Neural progenitor cell (in vitro differentiated cells): Measurements from ENCODE around the gene KDM6A.

Experiments
- CTCF ChIP-seq: fragments of 200-600 bp; sonication (generic); IDR thresholded peaks from 2 replicates; pipeline ENCODE4 v1.5.1; 2017; ENCODE audit warnings: antibody characterized with exemption, mild to moderate bottlenecking
- EZH2 ChIP-seq: fragments of 200-600 bp; sonication (generic); IDR thresholded peaks from 2 replicates; pipeline ENCODE4 v1.6.1; 2017; ENCODE audit warnings: antibody characterized with exemption, mild to moderate bottlenecking, moderate library complexity

DNA sequence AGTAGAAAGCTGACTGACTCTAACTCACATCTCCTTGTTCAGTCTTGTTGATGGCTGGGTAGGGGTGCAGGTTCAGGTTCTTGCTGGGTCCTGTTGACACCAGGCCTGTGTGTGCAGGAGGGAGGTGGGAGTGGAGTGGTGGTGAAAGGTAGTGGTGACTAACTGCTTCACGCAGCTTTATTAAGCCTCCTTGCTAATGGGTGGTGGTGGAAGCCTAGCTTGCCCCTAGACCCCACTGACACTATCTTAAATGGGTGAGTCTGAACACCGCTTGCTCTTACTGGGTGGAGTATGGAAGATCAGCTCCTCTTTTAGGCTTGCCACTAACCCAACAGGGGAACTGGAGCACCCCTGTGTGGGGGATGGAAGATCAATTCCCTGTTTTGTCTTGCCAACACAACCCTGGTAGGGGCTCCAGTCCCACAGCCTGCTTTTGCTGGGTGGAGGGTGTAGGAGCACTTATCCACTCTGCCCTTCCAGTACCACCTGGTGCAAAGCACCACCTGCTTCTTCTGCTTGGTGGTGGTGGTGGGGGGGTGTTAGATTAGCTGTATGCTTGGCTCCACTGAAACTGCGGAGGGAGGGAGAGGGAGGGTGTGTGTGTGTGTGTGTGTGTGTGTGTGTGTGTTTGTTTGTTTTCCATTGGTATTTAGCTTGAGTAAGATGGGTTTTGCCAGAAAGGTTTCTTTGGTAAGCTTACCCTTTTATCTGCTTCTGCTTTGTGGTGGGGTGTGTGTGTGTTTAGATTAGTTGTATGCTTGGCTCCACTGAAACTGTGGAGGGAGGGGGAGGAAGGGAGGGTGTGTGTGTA is 25.6 kb downstream of the KDM6A start:
- no peak for TF ChIP-seq CTCF
- no peak for TF ChIP-seq EZH2
